SK-MEL-5 (cell line): ENCODE data around the gene GMDS. TPM values are rescaled to one million over a fixed set of nuclear protein-coding genes. Genes with fewer than 3 reads are reported as not detected.
"Not testable (repeated sequence)": the region's sequence is repeated elsewhere in the genome, so short reads cannot be mapped to it uniquely, and the experiment has no call there.

Experiments used
- DNase-seq: peaks from one replicate; pipeline ENCODE4 v3.0.0-alpha.2; 2016; ENCODE audit warnings: low read depth, low spot score
- in situ Hi-C: cut with HindIII; loops from 2 replicates; pipeline ENCODE4 v1.10.0; 2016; ENCODE audit warnings: low sequenced_read_pairs, high pct_unique_total_duplicates, low pct_unique_long_range_greater_than_20kb
- total RNA-seq: library from RNA; depleted of rRNA; stranded (reverse); fragments of >200 nt; shearing (Covaris generic); gene quantifications from 2 replicates; pipeline ENCODE4 v1.2.3, GENCODE V29; 2014

GMDS gene
- total RNA-seq, 1 experiment from 2014 or later, result 23.6 TPM

- in situ Hi-C loops, result no loop called here
- DNase-seq, result no peak
Measured at GRCh38 chr6:1670711-1671462, 574.5 kb downstream of the GMDS start.

DNA sequence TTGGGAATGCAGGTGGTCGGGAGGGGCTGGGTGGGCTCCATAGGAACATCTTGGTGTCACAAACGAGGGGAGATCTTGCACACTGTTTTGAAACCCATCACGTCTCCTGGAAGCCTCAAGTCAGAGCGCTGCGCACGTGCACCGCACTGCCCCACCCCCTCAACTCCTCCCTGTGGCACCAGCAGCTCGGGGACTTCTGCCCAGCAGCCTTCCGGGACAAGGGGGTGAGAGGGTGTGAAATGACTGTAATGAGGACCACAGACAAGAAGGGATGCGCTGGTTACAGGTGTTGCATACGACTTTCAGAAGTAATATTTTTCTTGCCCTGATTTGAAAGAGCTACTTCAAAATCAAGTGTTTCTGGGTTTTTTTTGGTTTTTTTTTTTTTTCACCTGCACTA is 575.4 kb downstream of the GMDS start:
- in situ Hi-C loops, result no loop called here

DNA sequence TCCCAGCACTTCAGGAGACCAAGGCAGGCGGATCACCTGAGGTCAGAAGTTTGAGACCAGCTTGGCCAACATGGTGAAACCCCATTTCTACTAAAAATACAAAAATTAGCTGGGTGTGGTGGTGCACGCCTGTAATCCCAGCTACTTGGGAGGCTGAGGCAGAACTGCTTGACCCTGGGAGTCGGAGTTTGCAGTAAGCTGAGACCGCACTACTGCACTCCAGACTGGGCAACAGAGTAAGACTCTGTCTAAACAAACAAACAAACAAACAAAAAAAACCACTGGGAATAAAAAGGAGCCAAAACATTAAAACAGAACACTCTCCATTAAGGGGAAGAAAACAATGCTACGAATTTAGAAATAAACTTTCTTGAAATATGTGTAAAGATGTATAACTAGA is 576.9 kb downstream of the GMDS start:
- in situ Hi-C loops, DNase-seq: not testable (repeated sequence)

More for the DNA sequence above, 575.4 kb downstream of the GMDS start:
- DNase-seq, result no peak

- in situ Hi-C loops, result no loop called here
Measured at GRCh38 chr6:1667805-1668175, 577.6 kb downstream of the GMDS start.

DNA sequence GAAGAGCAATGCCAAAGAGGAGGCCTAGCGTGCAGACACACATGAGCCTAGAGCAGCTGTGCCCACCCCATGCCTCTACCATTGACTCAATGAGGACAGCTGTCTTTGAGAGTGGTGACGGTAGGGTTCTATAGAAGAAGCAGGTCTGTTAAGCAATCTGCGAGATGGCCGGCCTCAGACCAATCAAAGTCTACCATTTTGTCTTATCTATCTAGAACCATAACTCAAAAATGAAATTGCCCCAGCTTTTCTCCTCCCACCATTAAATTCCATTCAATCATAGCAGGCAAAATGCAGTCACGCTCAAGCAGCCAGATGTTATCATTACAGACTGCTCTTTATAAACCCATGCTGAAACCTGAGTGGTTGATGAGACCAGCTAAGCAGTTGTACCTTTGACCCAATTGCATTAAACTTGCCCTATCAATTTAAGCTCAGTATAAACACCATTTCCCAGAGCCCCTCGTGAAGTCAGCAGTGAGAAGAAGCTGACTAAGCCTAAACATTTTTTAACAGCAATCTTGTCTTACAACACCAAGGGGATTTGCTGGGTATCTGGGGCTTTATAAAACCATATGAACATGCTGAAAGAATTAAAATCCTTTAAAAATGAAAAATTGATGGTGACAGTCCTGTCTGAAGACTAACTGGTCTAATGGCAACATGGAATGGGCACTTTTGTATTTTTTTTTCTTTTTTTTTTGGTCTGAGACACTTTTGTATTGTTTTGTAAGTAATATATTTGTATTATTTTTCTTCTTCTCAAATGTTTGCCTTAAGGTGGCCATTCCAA is 578.2 kb downstream of the GMDS start:
- in situ Hi-C loops, result no loop called here
- no peak for DNase-seq

More at GRCh38 chr6:1667805-1668175, 577.6 kb downstream of the GMDS start:
- no peak for DNase-seq

DNA sequence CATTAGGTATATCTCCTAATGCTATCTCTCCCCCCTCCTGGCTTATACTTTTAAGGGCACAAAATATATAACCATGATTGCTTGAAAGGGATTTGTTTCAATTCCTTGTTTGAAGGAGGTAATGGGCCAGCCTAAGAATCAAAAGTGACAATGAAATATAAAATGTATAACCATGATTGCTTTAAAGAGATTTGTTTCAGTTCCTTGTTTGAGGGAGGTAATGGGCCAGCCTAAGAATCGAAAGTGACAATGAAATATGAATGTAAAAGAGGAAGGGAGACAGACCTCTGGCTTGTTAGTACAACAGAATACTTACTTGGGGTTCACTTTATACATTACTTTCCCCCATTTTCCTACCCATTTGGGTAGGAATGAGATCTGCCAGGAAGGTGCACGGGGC is 580.2 kb downstream of the GMDS start:
- in situ Hi-C loops, result no loop called here

GRCh38 chr6:1664329-1664728 is 581.1 kb downstream of the GMDS start:
- in situ Hi-C loops, result no loop called here
- peak; percentile 40 for DNase-seq

More for the DNA sequence above, 580.2 kb downstream of the GMDS start:
- DNase-seq, result no peak

- DNase-seq, result no peak
- in situ Hi-C loops, result no loop called here
Measured at GRCh38 chr6:1663511-1663910, 581.9 kb downstream of the GMDS start.

DNA sequence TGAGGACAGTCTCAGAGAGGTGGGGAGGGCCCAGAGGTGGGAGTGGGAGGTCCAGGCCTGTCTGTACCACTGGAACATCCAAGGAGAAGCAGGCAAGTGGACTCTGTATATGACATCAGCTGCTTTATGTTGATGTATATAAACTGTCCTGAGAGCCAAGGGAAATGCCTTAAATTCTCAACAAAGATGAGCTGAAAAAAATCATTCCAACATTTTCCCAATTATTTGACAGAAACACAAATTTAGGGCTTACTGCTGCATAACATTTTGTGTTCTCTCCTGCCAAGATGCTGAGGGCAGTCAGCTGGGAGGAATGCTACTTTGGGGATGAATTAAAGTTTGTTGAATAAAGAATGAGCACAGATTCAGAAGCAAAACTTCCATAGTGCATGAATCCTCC is 582.9 kb downstream of the GMDS start:
- in situ Hi-C loops, result no loop called here
- no peak for DNase-seq

DNA sequence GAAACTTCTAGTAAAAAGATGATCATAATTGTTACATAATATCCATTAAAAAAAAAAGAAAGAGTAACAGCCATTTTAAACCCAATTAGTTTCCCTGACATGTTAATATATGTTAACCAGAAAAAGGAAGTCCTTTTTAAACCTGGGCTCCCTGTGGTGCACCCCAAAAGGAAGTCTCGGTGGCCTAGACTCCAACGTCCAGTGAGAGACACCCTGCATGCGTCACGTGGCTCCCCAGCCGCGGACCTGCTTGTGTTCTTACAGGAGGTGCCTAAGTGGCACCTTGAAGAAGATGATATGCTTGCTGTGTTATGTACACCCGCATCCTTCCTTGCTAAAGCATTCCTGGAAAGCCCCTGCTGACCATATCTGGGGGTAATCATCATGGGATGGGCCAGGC is 585.6 kb downstream of the GMDS start:
- in situ Hi-C loops, result no loop called here
- no peak for DNase-seq

DNA sequence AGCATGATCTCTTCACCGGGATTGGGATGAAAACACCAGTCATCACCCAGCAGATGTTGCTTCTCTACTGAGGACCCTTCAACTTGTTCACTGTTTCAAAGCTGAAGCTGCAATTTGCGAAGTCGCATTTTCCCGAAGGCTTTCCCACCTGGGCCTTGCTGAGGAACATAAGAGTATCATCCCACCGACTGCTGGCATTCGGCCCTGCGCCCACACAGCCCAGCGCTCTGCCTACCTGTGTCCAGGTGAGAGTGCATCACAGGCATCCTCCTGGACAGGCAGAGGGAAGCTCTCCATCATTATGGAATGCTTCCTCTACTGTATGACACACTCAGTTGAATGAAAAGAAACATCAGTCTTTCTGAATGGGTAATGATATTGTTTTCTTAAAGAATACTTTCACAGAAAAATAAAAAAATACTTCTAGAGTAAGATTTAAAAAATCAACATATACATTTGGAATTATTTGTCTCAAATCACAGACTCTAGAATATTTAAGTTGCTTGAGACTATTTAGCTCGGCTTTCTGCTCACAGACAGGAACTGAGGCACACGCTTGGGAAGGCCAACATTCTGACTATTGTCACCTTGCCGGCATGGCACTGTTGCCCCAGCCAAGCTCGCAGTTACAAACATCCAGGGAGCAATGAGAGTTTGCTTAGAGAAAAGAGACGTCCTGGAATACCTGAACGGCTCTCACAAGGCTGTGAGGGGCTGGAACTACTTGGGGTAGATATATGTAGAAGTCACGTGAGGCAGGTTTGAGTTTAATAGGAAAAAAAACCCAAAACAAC is 587.0 kb downstream of the GMDS start:
- in situ Hi-C loops, result no loop called here

DNA sequence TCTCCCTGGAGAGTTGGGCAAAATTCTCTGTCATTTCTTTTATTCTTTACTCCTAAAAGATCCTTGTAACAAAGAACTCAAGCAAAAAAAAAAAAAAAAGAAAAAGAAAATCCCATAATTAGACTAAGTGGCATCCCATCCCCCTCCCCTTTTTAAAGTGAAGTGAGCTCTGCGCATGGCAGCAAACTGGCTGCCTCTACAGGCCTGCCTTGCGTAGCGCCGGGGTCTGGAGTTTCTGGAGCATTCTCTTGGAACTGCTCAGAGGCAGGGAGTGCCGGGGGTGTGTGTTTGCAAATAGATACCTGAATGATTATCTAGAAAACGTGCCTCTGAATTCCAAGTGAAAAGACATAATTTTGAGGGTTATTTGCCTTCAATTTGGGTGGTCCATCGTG is 587.6 kb downstream of the GMDS start:
- no peak for DNase-seq
- in situ Hi-C loops, result no loop called here

More for the DNA sequence above, 587.0 kb downstream of the GMDS start:
- DNase-seq, result no peak

DNA sequence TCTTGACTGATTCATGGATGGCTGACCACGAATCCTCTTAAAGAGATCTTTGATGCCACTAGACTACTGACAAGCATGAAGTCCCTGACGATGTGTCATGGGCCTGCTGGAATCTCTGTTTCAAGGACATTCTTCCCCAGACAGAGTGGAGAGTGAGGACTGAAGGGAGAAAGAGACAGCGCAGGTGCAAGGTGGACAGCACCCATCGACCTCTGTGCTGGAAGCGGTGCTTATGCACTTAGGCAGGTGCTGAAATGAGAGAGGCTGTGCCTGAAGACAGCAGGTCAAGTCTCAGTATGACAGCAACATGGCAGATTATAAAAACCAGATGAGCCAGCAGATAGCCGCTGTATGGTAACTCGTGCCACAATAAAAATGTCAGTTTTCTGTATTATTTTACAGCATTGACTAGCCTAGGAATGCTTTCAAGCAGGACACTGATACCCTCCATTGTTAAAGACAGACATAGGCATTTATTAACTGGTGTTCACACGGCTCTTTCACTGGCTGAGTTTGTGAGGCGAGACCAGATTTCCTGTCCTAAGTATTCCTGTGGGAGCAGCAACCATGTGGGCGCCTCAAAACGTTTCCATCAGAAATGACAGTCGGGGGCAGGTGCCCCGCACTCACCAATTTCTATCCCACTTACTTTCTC is 588.2 kb downstream of the GMDS start:
- no peak for DNase-seq
- in situ Hi-C loops, result no loop called here

- DNase-seq, result no peak
- in situ Hi-C loops, result no loop called here
Measured at GRCh38 chr6:1654054-1654453, 591.4 kb downstream of the GMDS start.

DNA sequence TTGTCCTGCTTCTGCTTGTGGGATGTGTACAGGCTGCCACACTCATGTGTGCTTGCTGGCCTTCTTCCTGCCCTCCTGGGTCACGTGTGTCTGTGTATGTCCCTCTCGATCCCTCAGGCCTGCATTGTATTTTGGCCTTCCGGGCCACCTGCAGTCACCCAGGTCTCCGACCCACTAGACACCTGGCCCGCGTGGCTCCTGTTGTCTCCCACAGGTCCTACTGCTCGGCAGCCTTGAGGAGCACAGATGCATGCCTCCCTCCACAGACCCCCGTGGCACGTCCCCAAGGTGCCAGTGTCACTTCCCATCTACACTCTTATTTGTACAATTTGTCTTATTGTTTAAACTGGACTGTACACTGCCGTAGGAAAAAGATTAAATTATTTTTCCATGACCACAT is 592.6 kb downstream of the GMDS start:
- in situ Hi-C loops, result no loop called here
- no peak for DNase-seq

DNA sequence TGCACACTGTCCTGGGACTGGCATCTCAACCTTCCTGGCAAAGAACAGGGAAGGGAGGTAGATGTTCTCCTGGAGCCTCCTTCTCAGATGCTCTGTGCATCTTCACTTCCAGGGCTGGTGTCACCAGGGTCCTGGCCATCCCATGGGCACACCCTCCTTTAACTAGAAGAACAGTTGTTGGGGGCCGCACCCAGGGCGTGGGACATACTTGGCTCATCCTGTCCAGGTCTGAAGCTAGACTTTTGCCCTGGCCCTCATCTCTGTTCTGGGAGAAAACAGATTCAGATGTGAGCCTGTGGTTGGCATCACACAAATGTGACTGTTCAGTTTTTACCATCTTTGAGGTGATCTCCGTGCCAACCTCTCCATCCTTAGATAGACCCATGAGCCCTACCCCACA is 594.0 kb downstream of the GMDS start:
- in situ Hi-C loops, result no loop called here
- no peak for DNase-seq

DNA sequence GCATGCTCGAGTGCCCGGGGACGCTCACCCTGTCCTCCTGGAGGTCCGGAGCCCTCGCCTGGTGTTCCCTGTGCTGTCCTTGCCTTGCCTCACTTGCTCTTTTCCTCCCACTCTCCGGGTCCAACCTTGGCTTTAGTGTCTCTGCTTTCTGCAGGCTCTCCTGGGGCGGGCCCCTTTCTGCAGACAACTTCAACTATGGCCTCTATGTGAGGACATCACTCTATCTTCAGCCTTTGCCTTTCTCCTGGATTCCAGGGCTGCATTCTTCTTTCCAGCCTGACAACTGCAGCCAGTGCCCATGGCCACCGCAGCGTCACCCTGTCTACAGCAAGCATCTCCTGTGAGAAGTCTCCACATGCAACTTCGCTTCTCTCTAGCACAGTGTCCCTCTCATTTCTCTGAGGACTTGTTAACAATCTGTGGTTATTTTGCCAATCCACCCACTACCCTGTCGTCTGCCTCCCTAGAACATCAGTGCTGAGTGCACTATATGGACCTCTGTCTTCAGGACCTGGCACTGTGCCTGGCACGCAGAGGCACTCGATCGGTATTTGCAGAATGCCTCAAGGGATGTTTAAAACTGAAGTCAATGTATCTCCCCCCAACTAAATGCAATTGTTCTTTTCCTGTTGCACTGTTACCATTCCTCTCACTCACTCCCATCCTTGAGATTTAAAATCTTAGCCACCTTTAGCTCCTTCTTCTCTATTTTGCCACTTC is 599.8 kb downstream of the GMDS start:
- DNase-seq, result no peak
- in situ Hi-C loops, result loop anchor here (25.0 kb wide), 1 partner anchor 267 kb away; no protein-coding TSS in a partner anchor
